HG02981 (cell line): ENCODE data around the gene JUND.
A peak's percentile ranks its signal among the peaks of the same experiment; 100 is the strongest.

ENCODE experiments used
- ATAC-seq: cut with Tn5 transposase; IDR thresholded peaks from one replicate; pipeline ENCODE4 v1.9.1; 2021; ENCODE audit warnings: mild to moderate bottlenecking, moderate library complexity; ENCODE audit not compliant: unreplicated experiment

The JUND gene

GRCh38 chr19:18291019-18291524 lies 9.7 kb upstream of the JUND start:
- ATAC-seq, result no peak

GRCh38 chr19:18290302-18291018 lies 9.0 kb upstream of the JUND start:
- ATAC-seq, result no peak

GRCh38 chr19:18289471-18290301 lies 8.3 kb upstream of the JUND start:
- no peak for ATAC-seq

DNA sequence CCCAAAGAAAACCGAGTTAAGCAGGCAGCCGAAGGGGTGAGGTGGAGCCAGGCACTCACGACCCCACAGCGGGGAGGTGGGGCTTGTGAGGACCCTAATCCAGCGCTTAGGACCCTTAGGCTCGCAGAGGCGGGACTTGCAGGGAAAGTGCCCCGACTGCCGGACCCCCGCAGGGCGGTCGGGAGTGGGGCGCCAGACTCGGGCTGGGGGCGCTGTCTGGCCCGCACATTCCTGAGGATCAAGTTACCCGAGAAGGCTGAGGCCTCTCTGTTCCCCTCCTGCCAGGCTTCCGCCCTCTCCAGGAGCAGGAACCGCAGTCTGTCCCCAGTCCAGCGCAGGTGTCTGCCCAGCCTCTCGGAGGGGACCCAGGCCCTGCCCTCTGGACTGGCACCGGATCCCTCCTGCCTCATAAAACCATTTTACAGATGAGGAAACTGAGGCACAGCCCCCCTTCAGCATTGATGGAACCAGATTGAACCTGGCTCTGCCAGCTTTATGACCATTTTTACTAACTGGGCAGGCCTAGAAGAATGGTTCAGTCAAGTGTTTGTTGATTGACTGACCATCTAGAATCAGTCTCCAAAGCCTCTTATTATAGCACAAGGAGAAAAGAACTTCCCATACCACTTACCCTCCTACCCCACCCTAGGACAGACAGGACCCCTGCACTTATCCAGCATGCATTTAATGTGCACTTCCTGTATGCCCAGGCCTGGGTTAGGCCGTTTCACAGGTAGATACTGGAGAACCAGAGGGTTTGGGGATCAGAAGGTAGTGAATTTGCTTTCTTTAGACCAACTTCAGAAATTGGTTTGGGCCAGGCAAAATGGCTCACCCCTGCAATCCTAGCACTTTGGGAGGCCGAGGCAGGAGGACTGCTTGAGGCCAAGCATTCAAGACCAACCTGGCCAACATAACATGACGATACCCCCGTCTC lies 6.7 kb upstream of the JUND start:
- ATAC-seq, result no peak

- ATAC-seq, result no peak
Measured at GRCh38 chr19:18286973-18287635, 5.7 kb upstream of the JUND start.

DNA sequence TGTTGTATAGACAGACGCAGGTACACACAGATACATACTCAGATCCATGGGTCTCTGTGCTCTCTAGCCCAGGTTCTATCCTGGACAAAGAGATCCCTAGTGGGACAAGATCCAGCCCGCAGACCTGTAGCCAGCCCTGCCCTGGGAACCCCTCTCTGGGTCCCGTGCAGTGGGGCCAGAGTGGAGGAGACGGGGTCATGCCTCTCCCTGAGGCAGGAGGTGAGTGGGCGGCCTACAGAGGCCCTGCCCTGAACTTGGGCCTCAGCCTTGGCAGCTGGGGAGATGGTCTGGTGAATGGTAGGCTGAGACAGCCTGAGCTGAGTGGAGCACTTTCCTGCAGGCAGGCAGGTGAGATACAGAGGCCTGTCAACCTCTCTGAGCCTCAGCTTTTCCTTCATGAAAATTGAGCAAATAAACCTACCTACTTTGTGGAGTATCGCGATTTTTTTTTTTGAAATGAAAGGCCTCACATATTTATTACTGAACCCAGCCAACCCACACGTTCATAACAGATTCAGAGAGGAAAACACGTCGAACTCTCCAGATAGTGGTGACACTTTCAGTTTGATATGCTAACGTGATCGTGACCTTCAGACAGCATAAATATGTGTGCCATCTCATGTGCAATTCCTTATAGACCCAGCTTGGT lies 3.4 kb upstream of the JUND start:
- no peak for ATAC-seq

- ATAC-seq, result no peak
Measured at GRCh38 chr19:18283338-18283737, 1.9 kb upstream of the JUND start.

- ATAC-seq, result no peak
Measured at GRCh38 chr19:18282788-18283141, 1.3 kb upstream of the JUND start.

- no peak for ATAC-seq
Measured at GRCh38 chr19:18282021-18282787, 782 bp upstream of the JUND start.

- ATAC-seq, result peak; percentile 10
Measured at GRCh38 chr19:18280247-18281081, 958 bp downstream of the JUND start.

DNA sequence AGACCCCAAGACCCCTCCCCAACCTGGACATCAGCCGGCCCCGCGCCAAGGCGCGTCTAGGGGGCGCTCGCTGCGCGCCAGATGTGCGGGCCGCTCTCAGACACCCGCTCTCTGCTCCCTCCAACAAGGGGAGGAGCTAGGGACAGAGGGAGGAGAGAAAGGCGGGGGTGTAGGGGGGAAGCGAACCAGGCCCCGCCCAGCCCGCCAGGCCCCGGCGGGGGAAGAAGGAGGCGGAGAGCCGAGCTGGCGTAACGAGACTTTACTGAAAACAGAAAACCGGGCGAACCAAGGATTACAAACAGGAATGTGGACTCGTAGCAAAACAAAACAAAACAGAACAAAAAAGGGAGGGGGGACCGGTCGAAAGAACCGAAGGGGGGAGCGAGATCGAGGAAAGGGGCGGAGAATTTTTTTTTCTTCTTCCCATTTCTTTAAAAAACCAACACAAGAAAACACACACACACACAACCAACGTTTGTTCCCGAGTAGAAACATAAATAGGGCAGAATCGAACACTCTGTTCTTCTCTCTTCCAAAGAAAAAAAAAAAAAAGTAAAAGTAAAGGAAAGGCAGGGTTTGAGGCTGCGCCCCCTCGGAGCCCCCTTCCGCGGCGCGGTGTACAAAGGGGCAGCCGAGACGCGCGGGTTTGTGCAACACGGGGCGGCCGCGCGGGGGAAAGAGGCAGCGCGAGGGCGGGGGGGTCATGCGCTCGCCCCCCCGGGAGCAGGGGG lies 1.7 kb downstream of the JUND start:
- ATAC-seq, result no peak

DNA sequence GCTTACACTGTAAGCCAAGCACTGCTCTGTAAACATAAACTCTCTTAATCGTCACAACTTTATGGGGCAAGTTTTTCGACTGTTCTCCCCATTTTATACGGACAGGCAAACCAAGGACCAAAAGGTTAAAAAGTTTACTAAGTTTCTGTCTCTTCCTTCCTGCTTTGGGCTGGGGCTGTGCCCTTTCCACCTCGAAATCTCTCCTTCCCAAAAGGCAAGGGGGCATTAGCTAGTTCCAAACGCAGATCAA lies 2.2 kb downstream of the JUND start:
- no peak for ATAC-seq

GRCh38 chr19:18278521-18279265 lies 2.7 kb downstream of the JUND start:
- no peak for ATAC-seq

DNA sequence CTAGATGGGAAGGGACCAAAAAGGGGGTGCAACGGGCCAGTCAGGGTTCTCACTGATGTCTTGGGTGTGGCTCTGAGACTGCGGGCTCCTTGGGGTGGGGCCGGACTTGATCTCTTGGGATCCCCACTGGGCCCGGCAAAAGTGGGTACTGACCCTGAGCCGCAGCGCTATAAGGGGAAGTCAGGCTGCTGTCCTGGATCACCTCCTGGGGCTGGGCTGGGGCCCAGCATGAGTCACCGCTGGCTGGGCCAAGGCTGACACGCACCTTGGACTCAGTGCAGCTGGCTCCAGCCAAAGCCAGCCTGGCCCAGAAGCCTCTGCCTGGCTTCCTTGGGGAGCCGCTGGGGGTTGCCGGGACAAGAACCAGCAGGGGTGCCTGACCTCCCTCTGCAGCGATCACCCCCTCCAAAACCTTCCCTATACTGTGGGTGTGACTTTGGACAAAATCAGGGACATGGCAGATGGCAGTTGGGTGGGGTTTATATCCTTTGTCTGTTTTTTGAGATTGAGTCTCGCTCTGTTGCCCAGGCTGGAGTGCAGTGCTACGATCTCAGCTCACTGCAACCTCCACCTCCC lies 6.6 kb downstream of the JUND start:
- ATAC-seq, result no peak

- no peak for ATAC-seq
Measured at GRCh38 chr19:18274219-18274780, 7.1 kb downstream of the JUND start, which contains the start of gene IQCN. Gene IQCN (minus strand): TSS chr19:18274452. CDS start chr19:18269478, 4,974 bp downstream.

DNA sequence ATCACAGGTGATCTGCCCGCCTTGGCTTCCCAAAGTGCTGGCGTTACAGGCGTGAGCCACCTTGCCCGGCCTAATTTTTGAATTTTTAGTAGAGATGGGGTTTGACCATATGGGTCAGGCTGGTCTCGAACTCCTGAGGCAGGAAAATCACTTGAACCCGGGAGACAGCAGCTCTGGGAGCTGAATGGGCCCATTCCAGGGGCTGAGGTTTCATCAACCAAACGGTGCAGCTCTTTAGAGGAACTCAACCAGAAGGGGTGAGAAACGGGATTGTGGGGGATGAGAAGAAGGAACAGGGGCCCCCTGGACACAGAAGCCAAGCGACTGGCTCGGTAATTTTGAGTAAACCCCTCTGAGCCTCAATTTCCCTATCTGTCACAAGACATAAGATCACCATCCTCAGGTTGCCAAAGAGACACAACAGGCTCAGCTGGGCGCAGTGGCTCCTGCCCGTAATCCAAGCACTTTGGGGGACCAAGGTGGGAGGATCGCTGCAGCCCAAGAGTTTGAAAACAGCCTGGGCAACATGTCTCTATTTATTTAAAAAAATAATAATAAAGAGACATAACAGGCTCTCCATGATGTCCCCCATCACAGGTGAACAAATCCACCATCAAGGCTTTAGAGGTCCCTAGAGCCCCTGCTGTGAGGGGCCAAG lies 7.7 kb downstream of the JUND start:
- ATAC-seq, result no peak
